ENCODE results near the gene FGD6. TPM values are rescaled to one million over a fixed set of nuclear protein-coding genes. Genes with fewer than 3 reads are reported as not detected.
"Not testable (repeated sequence)": the region's sequence is repeated elsewhere in the genome, so short reads cannot be mapped to it uniquely, and the experiment has no call there.

FGD6 gene
- total RNA-seq, result 22.7 TPM
- long read RNA-seq, full-length matches to known transcripts, result 3 of 5 reads
- long read RNA-seq, partial matches to known transcripts, result 0 of 5 reads
- long read RNA-seq, other reads (novel, unspliced or antisense), result 2 of 5 reads

GRCh38 chr12:95217377-95218149, at the start of gene FGD6, which contains the start of gene VEZT:
TSS of gene FGD6 (minus strand) at chr12:95217467. CDS start at chr12:95217240, 227 bp downstream.
TSS of gene VEZT (plus strand) at chr12:95217807. CDS start at chr12:95217851, 44 bp downstream.
- intact Hi-C loops (cut with DNase I), result loop anchor here (5.0 kb wide), 1 partner anchor 60 kb away; no protein-coding TSS in a partner anchor
- peak; percentile 96 for ATAC-seq (ENCODE audit: poor library complexity)
- peak; percentile 99 for DNase-seq

- DNase-seq (no peak), ATAC-seq (ENCODE audit: poor library complexity) (peak; percentile 69)
- intact Hi-C loops (cut with DNase I), result no loop called here
These were observed 49.0 kb upstream of the FGD6 start for GRCh38 chr12:95266254-95266653.

GRCh38 chr12:95265765-95266164, 48.5 kb upstream of the FGD6 start:
- ATAC-seq (ENCODE audit: poor library complexity), result no peak
- intact Hi-C loops (cut with DNase I), result no loop called here
- no peak for DNase-seq

GRCh38 chr12:95262808-95263207, 45.5 kb upstream of the FGD6 start:
- intact Hi-C loops (cut with DNase I), result no loop called here
- DNase-seq (no peak), ATAC-seq (ENCODE audit: poor library complexity) (peak; percentile 77)

GRCh38 chr12:95261109-95261508, 43.8 kb upstream of the FGD6 start:
- intact Hi-C loops (cut with DNase I), result no loop called here
- no peak for ATAC-seq (ENCODE audit: poor library complexity)
- no peak for DNase-seq

- intact Hi-C loops (cut with DNase I), result no loop called here
- DNase-seq (no peak), ATAC-seq (ENCODE audit: poor library complexity) (peak; percentile 34)
These were observed 42.1 kb upstream of the FGD6 start for GRCh38 chr12:95259368-95259767.

- intact Hi-C loops (cut with DNase I), result no loop called here
- DNase-seq (no peak), ATAC-seq (ENCODE audit: poor library complexity) (no peak)
These were observed 41.5 kb upstream of the FGD6 start for GRCh38 chr12:95258803-95259202.

- DNase-seq (no peak), ATAC-seq (ENCODE audit: poor library complexity) (no peak)
- intact Hi-C loops (cut with DNase I), result no loop called here
These were observed 40.9 kb upstream of the FGD6 start for GRCh38 chr12:95258151-95258550.

- intact Hi-C loops (cut with DNase I), result no loop called here
- DNase-seq (no peak), ATAC-seq (ENCODE audit: poor library complexity) (no peak)
These were observed 40.3 kb upstream of the FGD6 start for GRCh38 chr12:95257541-95257940.

GRCh38 chr12:95253386-95253785, 36.1 kb upstream of the FGD6 start:
- no peak for ATAC-seq (ENCODE audit: poor library complexity)
- intact Hi-C loops (cut with DNase I), result no loop called here
- no peak for DNase-seq

- intact Hi-C loops (cut with DNase I), result no loop called here
- ATAC-seq (ENCODE audit: poor library complexity), result no peak
- DNase-seq, result no peak
These were observed 31.5 kb upstream of the FGD6 start for GRCh38 chr12:95248604-95249360.

GRCh38 chr12:95248095-95248494, 30.8 kb upstream of the FGD6 start:
- DNase-seq, result no peak
- intact Hi-C loops (cut with DNase I), result no loop called here
- ATAC-seq (ENCODE audit: poor library complexity), result no peak

GRCh38 chr12:95244350-95244749, 27.1 kb upstream of the FGD6 start:
- ATAC-seq (ENCODE audit: poor library complexity) (no peak), DNase-seq (no peak)
- intact Hi-C loops (cut with DNase I), result no loop called here

- intact Hi-C loops (cut with DNase I), result no loop called here
- DNase-seq (no peak), ATAC-seq (ENCODE audit: poor library complexity) (no peak)
These were observed 26.4 kb upstream of the FGD6 start for GRCh38 chr12:95243497-95244183.

GRCh38 chr12:95241761-95242506, 24.7 kb upstream of the FGD6 start:
- ATAC-seq (ENCODE audit: poor library complexity), result no peak
- intact Hi-C loops (cut with DNase I), result no loop called here
- no peak for DNase-seq

GRCh38 chr12:95241138-95241537, 23.9 kb upstream of the FGD6 start:
- not testable (repeated sequence) for DNase-seq

GRCh38 chr12:95240556-95240955, 23.3 kb upstream of the FGD6 start:
- intact Hi-C loops (cut with DNase I), result no loop called here
- no peak for ATAC-seq (ENCODE audit: poor library complexity)
- no peak for DNase-seq

More at GRCh38 chr12:95241138-95241537, 23.9 kb upstream of the FGD6 start:
- intact Hi-C loops (cut with DNase I); ATAC-seq (ENCODE audit: poor library complexity): not testable (repeated sequence)

- DNase-seq; intact Hi-C loops (cut with DNase I); ATAC-seq (ENCODE audit: poor library complexity): not testable (repeated sequence)
These were observed 22.6 kb upstream of the FGD6 start for GRCh38 chr12:95239835-95240234.
